ENCODE data around the gene MARCHF7.
A peak's percentile ranks its signal among the peaks of the same experiment; 100 is the strongest.
"Not testable (repeated sequence)": the region's sequence is repeated elsewhere in the genome, so short reads cannot be mapped to it uniquely, and the experiment has no call there.

The MARCHF7 gene

DNA sequence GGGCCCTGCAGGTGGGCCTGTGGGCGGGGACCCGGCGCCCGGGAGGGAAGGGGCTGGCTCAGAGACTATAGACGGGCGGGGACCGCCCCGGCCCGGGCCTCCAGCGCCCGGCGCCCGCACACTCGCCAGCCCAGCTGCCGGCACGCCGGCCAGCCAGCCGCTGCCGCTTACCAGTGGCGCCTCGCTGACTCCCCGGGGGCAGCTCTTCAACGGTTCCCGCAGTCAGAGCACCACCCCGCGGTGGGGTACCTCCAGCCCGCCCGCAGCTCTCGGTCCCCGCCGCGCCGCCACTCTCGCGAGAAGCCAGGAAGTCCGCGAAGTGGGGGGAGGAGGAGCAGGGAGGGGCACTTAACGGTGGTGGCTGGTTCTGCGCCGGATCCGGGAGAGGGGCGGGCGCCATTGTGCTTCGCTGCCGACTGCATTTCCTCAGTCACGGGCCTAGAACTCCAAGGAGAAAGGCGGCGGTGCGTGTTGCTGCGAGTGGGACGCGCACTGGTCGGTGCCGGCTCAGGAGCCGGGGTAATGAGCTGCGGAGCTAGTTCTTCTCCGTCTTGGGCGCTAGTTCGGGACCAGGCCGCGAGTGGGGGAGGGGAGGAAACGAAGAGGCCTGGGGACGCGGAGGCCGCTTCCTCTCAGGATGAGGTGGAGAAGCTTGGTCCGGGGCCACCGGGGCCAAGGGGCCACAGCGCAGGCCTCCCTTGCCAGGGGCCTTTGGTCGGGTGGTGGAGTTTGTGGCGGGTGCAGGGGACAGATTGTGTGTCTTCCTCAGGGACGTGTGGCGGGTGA is at the start of gene MARCHF7:
MARCHF7 (plus strand) TSS at position 364 of the 786 bp plus-strand sequence. CDS start 16,517 bp downstream, outside the sequence.
- DNase-seq (ENCODE audit: low spot score), result peak; percentile 96

GRCh38 chr2:159667423-159667822 is 44.9 kb upstream of the MARCHF7 start:
- DNase-seq (ENCODE audit: low spot score), result not testable (repeated sequence)

- no peak for DNase-seq (ENCODE audit: low spot score)
These were observed 41.3 kb upstream of the MARCHF7 start for GRCh38 chr2:159671047-159671446.

- DNase-seq (ENCODE audit: low spot score), result no peak
These were observed 34.7 kb upstream of the MARCHF7 start for GRCh38 chr2:159677654-159678053.

DNA sequence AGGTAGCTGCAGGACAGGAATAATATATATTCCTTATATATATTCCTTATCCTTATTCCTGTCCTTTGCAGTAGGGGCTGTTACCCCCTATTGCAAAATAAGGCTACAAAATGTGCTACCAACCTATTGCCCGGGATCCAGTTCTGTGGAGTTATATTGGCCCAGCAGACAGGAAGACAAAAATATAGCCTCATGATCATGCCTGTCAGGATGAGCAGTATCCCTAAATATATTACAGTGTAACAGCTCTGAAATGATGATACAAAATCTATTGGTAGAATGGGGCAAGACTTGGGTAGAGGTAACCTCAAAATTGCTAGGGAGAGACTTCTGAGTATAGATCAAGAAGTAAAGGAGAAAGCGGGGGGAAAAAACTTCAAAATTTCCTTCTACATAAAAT is 31.6 kb upstream of the MARCHF7 start:
- no peak for DNase-seq (ENCODE audit: low spot score)

- DNase-seq (ENCODE audit: low spot score), result no peak
These were observed 28.5 kb upstream of the MARCHF7 start for GRCh38 chr2:159683817-159684216.

GRCh38 chr2:159684796-159685195 is 27.5 kb upstream of the MARCHF7 start:
- no peak for DNase-seq (ENCODE audit: low spot score)

DNA sequence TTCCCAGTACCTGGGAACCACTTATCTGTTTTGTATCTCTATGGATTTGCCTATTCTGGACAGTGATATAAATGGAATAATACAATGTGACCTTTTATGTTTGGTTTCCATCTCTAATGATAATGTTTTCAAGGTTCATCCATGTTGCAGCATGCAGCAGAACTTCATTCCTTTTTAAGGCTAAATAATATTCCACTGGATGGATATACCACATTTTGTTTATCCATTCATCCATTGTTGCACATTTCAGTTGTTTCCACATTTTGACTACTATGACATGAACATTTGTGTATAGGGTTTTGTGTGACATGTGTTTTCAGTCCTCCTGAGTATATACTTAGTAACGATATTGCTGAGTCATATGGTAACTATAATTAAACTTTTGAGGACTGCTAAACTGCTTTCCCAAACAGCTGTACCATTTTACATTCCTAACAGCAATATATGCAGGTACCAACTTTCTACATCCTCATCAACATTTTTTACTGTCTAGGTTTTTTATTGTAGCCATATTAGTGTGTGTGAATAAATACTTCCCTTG is 17.7 kb upstream of the MARCHF7 start:
- no peak for DNase-seq (ENCODE audit: low spot score)

GRCh38 chr2:159695795-159696448 is 16.4 kb upstream of the MARCHF7 start:
- no peak for DNase-seq (ENCODE audit: low spot score)

DNA sequence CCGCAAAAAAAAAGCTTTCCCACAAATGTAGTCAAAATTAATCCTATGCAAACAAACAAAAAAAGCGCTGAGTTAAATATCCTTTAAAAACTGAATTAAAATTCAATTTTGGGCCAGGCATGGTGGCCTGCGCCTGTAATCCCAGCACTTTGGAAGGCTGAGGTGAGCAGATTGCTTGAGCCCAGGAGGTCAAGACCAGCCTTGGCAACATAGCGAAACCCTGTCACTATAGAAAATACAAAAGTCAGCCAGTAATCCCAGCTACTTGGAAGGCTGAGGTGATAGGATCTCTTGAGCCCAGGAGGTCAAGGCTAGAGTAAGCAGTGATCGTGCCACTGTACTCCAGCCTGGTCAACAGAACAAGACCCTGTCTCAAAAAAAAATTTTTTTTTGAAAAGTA is 8.8 kb upstream of the MARCHF7 start:
- no peak for DNase-seq (ENCODE audit: low spot score)

- DNase-seq (ENCODE audit: low spot score), result no peak
These were observed 5.8 kb upstream of the MARCHF7 start for GRCh38 chr2:159706385-159706980.

GRCh38 chr2:159708066-159708760 is 4.1 kb upstream of the MARCHF7 start:
- no peak for DNase-seq (ENCODE audit: low spot score)

DNA sequence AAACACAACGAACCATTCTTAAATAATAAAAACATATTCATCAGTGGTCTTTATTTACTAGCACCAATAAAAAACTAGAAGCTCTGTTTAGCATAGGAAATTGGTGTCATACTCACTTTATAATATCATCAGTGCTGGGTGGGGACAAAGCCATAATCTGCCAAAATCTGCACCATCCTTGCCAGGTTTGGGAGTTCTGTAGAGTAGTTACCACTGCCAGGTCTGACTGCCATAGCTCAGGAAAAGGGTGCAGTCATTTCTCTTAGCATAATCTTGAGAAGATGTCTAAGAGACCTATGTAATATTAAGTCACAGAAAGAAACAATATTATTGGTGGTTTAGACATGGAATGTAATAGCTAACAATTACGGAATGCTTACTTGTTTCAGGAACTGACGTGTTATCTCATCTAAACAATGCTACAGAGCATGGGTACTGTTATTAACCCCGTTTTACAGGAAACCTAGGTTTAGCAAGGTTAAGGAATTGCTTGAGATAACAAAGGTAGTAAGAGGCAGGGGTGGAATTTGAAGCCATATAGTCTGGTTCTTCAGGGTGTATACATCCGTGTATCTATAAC is 1.6 kb upstream of the MARCHF7 start:
- DNase-seq (ENCODE audit: low spot score), result no peak

DNA sequence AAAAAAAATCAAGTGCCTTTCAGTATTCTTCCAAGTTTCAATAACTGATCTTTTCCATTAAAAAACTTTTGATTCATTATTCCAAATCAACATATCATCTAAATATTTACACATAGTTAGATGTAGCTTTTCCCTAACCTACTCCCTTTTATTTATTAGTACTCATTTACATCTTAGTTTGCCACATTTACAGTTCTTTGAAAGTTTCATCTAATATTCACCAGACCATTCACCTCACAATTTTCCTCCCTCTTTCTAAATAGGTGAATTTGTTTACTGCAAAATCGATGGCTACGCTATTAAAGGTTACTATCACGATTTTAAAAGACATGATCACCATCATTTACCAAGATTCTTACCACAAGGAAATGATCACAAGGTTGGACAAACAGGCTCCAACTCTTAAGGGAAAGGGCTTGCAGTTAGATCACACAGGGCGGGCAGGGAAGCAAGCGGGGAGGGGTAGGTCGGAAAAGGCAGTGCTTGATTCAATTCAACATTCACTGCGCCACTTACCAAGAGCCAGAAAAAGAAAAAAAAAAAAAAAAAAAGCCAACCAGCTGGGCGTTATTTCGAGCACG is 654 bp upstream of the MARCHF7 start:
- no peak for DNase-seq (ENCODE audit: low spot score)

DNA sequence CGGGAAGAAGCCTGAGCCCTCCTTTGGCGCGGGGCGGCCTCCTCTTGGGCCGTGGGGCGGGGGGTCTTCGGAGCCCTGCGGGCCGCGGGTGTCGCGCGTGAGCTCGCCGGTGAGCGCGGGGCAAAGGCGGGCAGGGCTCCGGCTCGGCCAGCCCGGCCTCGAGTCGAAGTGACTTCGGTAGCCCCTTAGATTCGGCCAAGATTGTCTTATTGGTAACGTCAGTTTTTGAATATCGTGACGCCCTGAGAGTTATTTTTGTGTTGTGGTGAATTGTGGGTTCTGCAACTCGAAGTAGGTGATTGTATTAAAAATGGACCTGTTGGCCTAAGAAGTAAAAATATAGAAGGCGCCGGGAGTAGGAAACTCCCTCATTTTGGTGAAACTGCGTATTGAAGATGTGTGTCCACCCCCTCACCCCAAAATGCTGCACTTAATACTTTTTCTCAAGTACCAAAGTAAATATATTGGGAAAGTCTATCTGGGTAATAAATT is 669 bp downstream of the MARCHF7 start:
- no peak for DNase-seq (ENCODE audit: low spot score)

GRCh38 chr2:159713631-159714246 is 1.4 kb downstream of the MARCHF7 start:
- peak; percentile 40 for DNase-seq (ENCODE audit: low spot score)

DNA sequence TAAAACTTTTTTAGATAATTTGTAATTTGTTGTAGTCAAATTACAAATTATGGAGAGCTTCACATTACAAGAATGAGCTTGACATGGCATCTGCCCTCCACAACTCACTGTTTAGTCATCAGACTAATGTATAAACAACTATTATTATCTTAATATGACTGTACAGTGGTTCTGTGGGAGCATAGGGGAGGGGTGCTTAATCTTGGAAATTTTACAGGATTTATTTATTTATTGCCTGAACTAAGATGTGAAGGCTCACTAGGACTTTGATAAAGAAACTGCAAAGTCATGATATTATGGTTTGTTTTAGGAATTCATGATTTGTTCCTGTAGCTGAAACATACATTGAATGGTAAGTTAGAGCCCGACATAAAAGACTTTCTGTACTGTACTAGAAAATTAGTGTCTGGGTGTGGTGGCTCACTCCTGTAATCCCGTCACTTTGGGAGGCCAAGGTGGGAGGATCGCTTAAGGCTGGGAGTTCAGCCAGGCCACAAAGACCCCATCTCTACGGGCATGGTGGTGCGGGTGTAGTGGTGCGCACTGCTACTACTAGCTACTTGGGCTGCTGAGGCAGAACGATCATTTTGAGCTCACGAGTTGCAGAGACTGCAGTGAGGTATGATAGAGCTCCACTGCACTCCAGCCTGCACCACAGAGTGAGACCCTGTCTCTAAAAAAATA is 2.1 kb downstream of the MARCHF7 start:
- DNase-seq (ENCODE audit: low spot score), result no peak

DNA sequence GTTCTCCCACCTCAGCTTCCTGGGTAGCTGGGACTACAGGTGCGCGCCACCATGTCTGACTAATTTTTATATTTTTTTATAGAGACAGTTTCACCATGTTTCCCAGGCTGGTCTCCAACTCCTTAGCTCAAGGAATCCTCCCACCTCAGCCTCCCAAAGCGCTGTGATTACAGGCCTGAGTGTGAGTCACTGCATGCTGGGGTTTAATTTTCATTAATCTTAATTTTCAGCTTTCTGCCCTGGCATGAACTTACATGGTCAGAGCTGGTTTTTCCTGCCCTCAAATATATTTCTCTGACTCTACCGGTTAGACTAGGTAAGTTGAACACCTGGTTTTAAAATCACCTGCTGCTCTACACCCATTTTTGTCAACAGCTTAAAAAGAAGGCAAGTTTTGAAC is 3.1 kb downstream of the MARCHF7 start:
- no peak for DNase-seq (ENCODE audit: low spot score)

DNA sequence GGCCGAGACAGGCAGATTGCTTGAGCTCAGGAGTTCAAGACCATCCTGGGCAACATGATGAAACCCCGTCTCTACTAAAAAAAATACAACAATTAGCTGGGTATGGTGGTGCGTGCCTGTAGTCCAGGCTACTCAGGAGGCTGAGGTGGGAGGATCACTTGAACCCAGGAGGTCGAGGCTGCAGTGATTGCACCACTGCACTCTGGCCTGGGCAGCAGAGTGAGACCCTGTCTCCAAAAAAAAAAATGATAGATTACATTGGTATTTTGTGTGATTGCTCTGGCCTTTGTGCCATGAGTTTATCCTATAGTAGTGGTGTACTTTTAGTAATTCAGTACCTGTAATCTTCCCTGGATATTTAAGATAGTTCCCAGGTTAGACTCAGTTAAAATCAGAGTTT is 4.1 kb downstream of the MARCHF7 start:
- not testable (repeated sequence) for DNase-seq (ENCODE audit: low spot score)

GRCh38 chr2:159716857-159717256 is 4.6 kb downstream of the MARCHF7 start:
- no peak for DNase-seq (ENCODE audit: low spot score)

Data from D341Med (cell line).